OCI-LY7 (cell line): ENCODE results near the gene PDE3B. TPM values are rescaled to one million over a fixed set of nuclear protein-coding genes. Genes with fewer than 3 reads are reported as not detected.

ENCODE experiments used
- BruUV-seq: library from RNA; stranded (reverse); fragments of 400-500 nt; replicated peaks from 2 replicates; lab custom pipeline; 2021; lab: Mats Ljungman, UMichigan
- CTCF ChIA-PET: fragments of 300-600 bp; sonication (Branson Sonifier 250); formaldehyde crosslinking; loops from one replicate; lab custom pipeline; 2022; ENCODE audit warnings: antibody characterized with exemption; ENCODE audit not compliant: unreplicated experiment; lab: Charles Lee
- POLR2A ChIA-PET: fragments of 300-600 bp; sonication (Branson Sonifier 250); formaldehyde crosslinking; loops from one replicate; lab custom pipeline; 2022; ENCODE audit warnings: antibody characterized with exemption; lab: Charles Lee
- DNase-seq: peaks from one replicate; pipeline ENCODE4 v3.0.0-alpha.2; 2015; ENCODE audit warnings: low spot score
- H2AFZ ChIP-seq: fragments of 200-600 bp; sonication (generic), shearing (Covaris generic); 2 replicates; pipeline ENCODE4 v1.6.1; 2014; ENCODE audit warnings: mild to moderate bottlenecking, antibody characterized with exemption, low read length, moderate library complexity
- H3K27ac ChIP-seq: fragments of 200-600 bp; sonication (generic); 2 replicates; pipeline ENCODE4 v1.5.1; 2014; ENCODE audit warnings: mixed run types, low read depth, mild to moderate bottlenecking, moderate library complexity, low read length, inconsistent platforms; ENCODE audit not compliant: poor library complexity, severe bottlenecking
- H3K36me3 ChIP-seq: fragments of 200-600 bp; sonication (generic); 2 replicates; pipeline ENCODE4 v1.6.1; 2014; ENCODE audit warnings: mild to moderate bottlenecking, antibody characterized with exemption, low read length, moderate library complexity, mixed read lengths; ENCODE audit not compliant: insufficient read depth
- H3K4me1 ChIP-seq: fragments of 200-600 bp; sonication (generic); 2 replicates; pipeline ENCODE4 v1.5.1; 2014; ENCODE audit warnings: mild to moderate bottlenecking, low read length; ENCODE audit not compliant: insufficient read depth, poor library complexity, severe bottlenecking
- H3K4me2 ChIP-seq: fragments of 200-600 bp; sonication (generic); 2 replicates; pipeline ENCODE4 v1.6.1; 2014; ENCODE audit warnings: mild to moderate bottlenecking, low read length
- H3K4me3 ChIP-seq: fragments of 200-600 bp; sonication (generic); 2 replicates; pipeline ENCODE4 v1.5.1; 2014; ENCODE audit warnings: mild to moderate bottlenecking, low read depth, low read length; ENCODE audit not compliant: poor library complexity, severe bottlenecking
- H3K79me2 ChIP-seq: fragments of 200-600 bp; sonication (generic); 2 replicates; pipeline ENCODE4 v1.6.1; 2016; ENCODE audit warnings: low read depth, mild to moderate bottlenecking, low read length, moderate library complexity, mixed read lengths; ENCODE audit not compliant: insufficient read depth
- H3K9me2 ChIP-seq: fragments of 200-600 bp; sonication (generic); 2 replicates; pipeline ENCODE4 v1.6.1; 2016; ENCODE audit warnings: mild to moderate bottlenecking, low read length, mixed read lengths; ENCODE audit not compliant: insufficient read depth
- H3K9me3 ChIP-seq: fragments of 200-600 bp; sonication (generic); 2 replicates; pipeline ENCODE4 v1.6.1; 2014; ENCODE audit warnings: mild to moderate bottlenecking, mixed run types, low read length, mixed read lengths
- H4K20me1 ChIP-seq: fragments of 200-600 bp; sonication (generic); 2 replicates; pipeline ENCODE4 v1.6.1; 2014; ENCODE audit warnings: mild to moderate bottlenecking, antibody characterized with exemption, low read length, moderate library complexity, mixed read lengths; ENCODE audit not compliant: insufficient read depth
- EZH2phosphoT487 ChIP-seq: fragments of 200-600 bp; sonication (generic); IDR thresholded peaks from 2 replicates; pipeline ENCODE4 v1.6.1; 2018; ENCODE audit warnings: low read depth, borderline replicate concordance, mild to moderate bottlenecking, mixed run types, antibody characterized with exemption, low read length, moderate library complexity, mixed read lengths
- intact Hi-C: fragments of 100-400 bp; cut with micrococcal nuclease; formaldehyde crosslinking; loops from one replicate; pipeline ENCODE4 v1.10.0; 2022; ENCODE audit not compliant: unreplicated experiment
- total RNA-seq, 2 experiments: library from RNA; depleted of rRNA in 1 of 2; stranded (reverse); fragments of >200 nt in 1 of 2; shearing (Covaris generic) in 1 of 2; gene quantifications; 2 replicates each; pipeline ENCODE4 v1.2.3, GENCODE V29; 2014 to 2022
- TF ChIP-seq, protein P1 (sequence below): fragments of 200-600 bp; sonication (generic); conservative IDR thresholded peaks from 2 replicates; pipeline ENCODE4 v1.5.1; 2014; ENCODE audit warnings: mild to moderate bottlenecking, antibody characterized with exemption, low read length, moderate library complexity, mixed read lengths

PDE3B gene
- total RNA-seq, 2 experiments from 2014 or later = not detected

DNA sequence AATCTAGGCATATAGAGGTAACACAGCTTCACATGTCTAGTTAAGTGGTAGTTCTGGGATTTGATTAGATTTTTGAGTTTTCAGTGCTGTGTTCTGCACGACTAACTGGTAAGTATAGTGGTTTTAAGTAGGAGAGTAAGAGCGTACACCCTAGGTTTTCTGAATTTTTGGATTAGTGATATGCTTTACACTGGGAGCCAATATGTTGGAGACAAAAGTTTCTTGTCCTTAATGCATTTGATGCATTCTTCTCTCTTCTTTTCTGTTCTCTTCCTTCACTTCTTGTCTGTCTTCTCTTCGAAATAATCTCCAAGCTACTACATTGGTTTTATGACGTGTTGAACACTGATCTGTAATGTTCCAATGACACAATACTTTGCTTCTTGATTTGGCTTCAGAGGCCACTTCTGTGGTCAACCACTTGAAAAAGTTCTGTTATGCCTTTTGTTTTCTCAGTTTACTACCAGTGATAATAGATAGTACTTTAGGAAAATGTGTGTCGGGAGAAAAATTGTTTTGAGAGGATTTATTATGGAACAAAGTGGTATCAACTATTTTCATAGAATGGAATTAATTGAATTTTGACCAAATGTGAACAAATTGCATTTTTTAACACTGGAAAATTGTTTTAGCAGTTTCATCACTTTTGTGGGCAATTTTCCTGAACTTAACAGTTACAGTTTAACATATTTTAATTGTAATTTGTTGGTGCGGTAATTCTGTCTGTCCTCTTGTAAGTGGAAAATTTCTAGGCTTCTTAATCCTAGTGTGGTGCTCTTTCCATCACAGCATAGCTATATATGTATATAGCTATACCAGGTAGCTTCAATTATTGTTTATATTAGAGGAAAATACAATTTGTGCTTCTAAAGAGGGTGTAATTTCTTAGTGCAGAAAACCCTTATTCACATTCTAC is 2.6 kb downstream of the PDE3B start:
- no TSS peak for BruUV-seq
- no peak for DNase-seq
- intact Hi-C loops = no loop called here
- H3K79me2 ChIP-seq = no peaks in the 10 kb centered on the region
- H3K4me1 ChIP-seq = no peaks in the 10 kb centered on the region
- no peaks in the 10 kb centered on the region for H3K36me3 ChIP-seq
- no peaks in the 10 kb centered on the region for H4K20me1 ChIP-seq
- ChIA-PET CTCF (no interaction called here), POLR2A (no interaction called here)
- no peak overlapping the region for H3K27ac ChIP-seq
- H3K9me2 ChIP-seq = no peaks in the 10 kb centered on the region
- H3K9me3 ChIP-seq = no peaks in the 10 kb centered on the region
- no peak overlapping the region for H2AFZ ChIP-seq
- no peak overlapping the region for H3K4me2 ChIP-seq
- H3K4me3 ChIP-seq = no peak overlapping the region
- TF ChIP-seq, protein P1, sequence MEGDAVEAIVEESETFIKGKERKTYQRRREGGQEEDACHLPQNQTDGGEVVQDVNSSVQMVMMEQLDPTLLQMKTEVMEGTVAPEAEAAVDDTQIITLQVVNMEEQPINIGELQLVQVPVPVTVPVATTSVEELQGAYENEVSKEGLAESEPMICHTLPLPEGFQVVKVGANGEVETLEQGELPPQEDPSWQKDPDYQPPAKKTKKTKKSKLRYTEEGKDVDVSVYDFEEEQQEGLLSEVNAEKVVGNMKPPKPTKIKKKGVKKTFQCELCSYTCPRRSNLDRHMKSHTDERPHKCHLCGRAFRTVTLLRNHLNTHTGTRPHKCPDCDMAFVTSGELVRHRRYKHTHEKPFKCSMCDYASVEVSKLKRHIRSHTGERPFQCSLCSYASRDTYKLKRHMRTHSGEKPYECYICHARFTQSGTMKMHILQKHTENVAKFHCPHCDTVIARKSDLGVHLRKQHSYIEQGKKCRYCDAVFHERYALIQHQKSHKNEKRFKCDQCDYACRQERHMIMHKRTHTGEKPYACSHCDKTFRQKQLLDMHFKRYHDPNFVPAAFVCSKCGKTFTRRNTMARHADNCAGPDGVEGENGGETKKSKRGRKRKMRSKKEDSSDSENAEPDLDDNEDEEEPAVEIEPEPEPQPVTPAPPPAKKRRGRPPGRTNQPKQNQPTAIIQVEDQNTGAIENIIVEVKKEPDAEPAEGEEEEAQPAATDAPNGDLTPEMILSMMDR = no peak
- TF ChIP-seq EZH2phosphoT487 = peak; percentile 75; the same call in 1 of the 2 replicates

DNA sequence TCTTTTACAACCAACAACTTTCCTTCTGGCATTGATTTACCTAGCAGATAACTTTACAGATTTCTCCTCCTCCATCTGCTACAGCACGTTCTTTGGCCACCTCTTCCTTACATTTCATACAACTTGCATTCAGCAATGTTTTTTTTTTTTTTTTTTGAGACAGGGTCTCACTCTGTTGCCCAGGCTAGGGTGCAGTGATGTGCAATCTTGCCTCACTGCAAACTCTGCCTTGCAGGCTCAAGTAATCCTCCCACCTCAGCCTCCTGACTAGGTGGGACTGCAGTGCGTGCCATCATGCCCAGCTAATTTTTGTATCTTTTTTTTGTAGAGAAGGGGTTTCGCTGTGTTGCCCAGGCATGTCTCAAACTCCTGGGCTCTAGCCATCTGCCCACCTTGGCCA is 6.5 kb downstream of the PDE3B start:
- no peak for DNase-seq
- no TSS peak for BruUV-seq
- Histone ChIP-seq H2AFZ (no peak overlapping the region), H3K4me1 (no peaks in the 10 kb centered on the region), H3K79me2 (no peaks in the 10 kb centered on the region), H3K4me3 (no peak overlapping the region), H3K9me3 (no peaks in the 10 kb centered on the region), H3K9me2 (no peaks in the 10 kb centered on the region), H3K36me3 (no peaks in the 10 kb centered on the region), H3K4me2 (no peak overlapping the region), H4K20me1 (no peaks in the 10 kb centered on the region), H3K27ac (no peak overlapping the region)
- ChIA-PET CTCF (no interaction called here), POLR2A (no interaction called here)
- intact Hi-C loops = no loop called here
- TF ChIP-seq, protein P1 = no peak
- TF ChIP-seq EZH2phosphoT487 = no peak

DNA sequence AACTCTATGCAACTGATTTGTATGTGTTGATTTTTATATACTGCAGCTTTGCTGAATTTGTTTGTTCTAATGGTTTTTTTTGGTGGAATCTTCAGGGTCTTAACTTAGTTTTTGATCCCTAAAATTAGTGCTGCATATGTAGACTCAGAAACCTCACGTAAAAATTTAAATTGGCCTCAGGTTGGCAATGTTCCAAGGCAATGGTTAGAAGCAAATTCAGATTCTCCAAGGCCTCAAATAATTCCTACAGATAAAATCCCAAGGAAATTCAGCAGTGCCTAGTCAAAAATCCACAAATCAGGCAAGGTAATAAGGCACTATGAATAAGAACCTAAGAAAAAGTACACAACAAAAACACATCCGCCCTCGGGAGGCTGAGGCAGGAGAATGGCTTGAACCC is 9.5 kb downstream of the PDE3B start:
- H3K4me2 ChIP-seq = no peak overlapping the region
- H3K27ac ChIP-seq = no peak overlapping the region
- intact Hi-C loops = no loop called here
- H3K79me2 ChIP-seq = no peaks in the 10 kb centered on the region
- no peak for DNase-seq
- H3K9me2 ChIP-seq = no peaks in the 10 kb centered on the region
- H3K36me3 ChIP-seq = no peaks in the 10 kb centered on the region
- H3K4me3 ChIP-seq = no peak overlapping the region
- no peak overlapping the region for H2AFZ ChIP-seq
- no peaks in the 10 kb centered on the region for H4K20me1 ChIP-seq
- no peaks in the 10 kb centered on the region for H3K9me3 ChIP-seq
- BruUV-seq = no TSS peak
- ChIA-PET POLR2A (no interaction called here), CTCF (no interaction called here)
- TF ChIP-seq, protein P1 = no peak
- TF ChIP-seq EZH2phosphoT487 = no peak
- H3K4me1 ChIP-seq = no peaks in the 10 kb centered on the region
